T-helper 2 cell treated with Interferon-gamma antibody and Interleukin-4, amounts not matched to agents 100 ng/mL and 5 ng/mL, for 36 hours (primary cell): ENCODE measurements around the gene IL1A. TPM values are rescaled to one million over a fixed set of nuclear protein-coding genes. Genes with fewer than 3 reads are reported as not detected.

Experiments used
- intact Hi-C: fragments of 100-400 bp; cut with micrococcal nuclease; formaldehyde crosslinking; loops from one replicate; pipeline ENCODE4 v1.15.1; 2023
- total RNA-seq: library from RNA; stranded (reverse); gene quantifications from 2 replicates; pipeline ENCODE4 v1.2.3, GENCODE V29; 2022

The IL1A gene
- total RNA-seq, 1 donor from 2014 or later: 0.73 TPM

GRCh38 chr2:112818094-112818902, 34.0 kb upstream of the IL1A start:
- intact Hi-C loops: no loop called here

DNA sequence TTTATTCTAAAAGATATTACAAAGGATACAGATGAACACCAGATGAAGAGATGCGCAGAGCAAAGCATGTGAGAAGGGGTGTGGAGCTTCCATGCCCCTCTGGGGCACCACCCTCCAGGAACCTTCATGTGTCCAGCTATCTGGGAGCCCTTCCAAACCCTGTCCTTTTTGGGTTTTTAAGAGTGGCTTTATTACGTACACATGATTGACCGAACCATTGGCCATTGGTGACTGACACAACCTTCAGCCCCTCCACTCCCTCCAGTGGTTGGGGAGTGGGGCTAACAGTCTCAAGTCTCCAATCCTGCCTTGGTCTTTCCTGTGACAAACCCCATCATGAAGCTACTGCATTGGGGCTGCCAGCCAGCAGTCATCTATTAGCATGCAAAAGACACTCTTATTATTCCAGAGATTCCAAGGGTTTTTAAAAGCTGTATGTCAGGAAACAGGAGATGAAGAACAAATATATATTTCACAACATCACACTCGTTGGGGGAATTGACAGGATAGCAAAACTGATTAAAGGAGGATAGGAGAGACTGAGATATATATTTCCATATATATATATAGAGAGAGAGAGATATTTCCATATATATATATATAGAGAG, 32.9 kb upstream of the IL1A start:
- intact Hi-C loops: no loop called here

- intact Hi-C loops: no loop called here
Observed at GRCh38 chr2:112814278-112814677, 30.0 kb upstream of the IL1A start.

DNA sequence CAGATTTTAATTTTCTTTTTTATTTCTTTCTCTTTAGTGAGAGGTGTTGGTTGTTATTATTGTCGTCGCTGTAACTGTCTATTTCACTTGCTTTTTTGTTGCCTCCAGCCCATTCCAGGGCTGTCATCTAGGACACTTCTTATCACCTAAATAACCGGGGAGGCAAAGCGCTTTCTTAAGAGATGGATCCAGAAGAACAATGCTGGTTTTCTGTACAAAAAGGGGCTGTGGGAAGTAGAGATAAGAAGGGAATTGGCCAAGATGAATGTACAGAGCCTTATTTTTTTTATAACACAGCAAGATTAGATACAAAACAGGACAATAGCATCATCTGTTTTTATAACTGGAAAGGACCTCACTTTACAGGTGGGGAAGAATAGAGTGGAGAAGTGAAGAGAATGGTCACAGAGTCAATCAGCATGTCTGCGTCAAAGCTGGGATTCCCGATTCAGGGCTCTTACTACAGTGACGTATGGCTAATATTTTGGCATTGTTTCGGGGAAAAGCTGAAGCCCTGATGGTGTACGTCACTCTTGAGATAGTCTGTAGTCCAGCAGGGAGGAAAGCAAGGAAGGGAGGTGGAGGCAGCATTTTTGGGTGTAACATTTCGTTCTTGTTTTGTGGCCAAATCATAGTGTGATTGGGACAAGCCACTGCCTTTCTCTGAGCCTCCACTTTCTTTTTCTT, 29.1 kb upstream of the IL1A start:
- intact Hi-C loops: no loop called here

GRCh38 chr2:112812318-112813267, 28.3 kb upstream of the IL1A start:
- intact Hi-C loops: no loop called here

DNA sequence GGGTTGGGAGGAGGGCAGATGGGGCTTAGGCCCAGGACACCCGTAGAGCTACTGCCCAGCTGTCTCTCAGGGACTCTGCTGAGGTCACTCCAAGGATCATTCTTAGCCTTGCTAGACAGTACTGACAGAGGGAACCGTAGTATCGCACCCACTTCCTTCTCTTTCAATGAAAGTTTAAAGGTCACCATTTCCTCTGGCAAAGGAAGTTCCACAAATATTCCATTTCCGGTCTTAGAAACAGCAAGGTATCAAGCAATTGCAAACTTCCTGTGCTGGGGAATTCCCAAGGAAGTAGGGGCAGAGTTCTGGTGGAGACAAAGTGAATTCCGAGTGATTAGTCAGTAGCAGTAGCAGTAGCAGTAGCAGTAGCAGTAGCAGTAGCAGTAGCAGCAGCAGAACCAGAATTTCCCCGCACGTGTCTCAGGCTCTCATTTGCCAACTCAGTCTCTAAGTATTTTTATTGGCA, 27.6 kb upstream of the IL1A start:
- intact Hi-C loops: no loop called here

- intact Hi-C loops: no loop called here
Observed at GRCh38 chr2:112811276-112811831, 27.1 kb upstream of the IL1A start.

GRCh38 chr2:112809112-112809511, 24.8 kb upstream of the IL1A start:
- intact Hi-C loops: no loop called here

GRCh38 chr2:112807233-112807807, 23.0 kb upstream of the IL1A start:
- intact Hi-C loops: no loop called here

DNA sequence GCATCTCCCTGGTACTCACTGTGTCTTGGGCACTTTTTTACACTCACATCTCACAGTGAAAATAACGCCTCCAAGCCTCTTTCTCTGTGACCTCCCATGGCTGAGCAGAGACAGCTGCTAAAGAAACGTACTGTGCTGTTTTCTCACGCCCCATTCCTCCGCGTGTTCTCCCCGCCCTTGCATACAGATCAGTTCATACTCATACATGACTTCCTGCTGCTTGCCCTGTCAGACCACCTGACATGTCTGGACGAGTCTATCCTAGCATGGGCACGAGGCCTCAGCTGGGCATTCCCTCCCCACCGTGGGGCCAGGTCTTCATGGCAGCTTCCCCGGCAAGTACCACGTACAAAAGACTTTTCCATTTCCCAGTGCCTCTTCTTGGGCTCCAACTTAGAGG, 21.2 kb upstream of the IL1A start:
- intact Hi-C loops: no loop called here

DNA sequence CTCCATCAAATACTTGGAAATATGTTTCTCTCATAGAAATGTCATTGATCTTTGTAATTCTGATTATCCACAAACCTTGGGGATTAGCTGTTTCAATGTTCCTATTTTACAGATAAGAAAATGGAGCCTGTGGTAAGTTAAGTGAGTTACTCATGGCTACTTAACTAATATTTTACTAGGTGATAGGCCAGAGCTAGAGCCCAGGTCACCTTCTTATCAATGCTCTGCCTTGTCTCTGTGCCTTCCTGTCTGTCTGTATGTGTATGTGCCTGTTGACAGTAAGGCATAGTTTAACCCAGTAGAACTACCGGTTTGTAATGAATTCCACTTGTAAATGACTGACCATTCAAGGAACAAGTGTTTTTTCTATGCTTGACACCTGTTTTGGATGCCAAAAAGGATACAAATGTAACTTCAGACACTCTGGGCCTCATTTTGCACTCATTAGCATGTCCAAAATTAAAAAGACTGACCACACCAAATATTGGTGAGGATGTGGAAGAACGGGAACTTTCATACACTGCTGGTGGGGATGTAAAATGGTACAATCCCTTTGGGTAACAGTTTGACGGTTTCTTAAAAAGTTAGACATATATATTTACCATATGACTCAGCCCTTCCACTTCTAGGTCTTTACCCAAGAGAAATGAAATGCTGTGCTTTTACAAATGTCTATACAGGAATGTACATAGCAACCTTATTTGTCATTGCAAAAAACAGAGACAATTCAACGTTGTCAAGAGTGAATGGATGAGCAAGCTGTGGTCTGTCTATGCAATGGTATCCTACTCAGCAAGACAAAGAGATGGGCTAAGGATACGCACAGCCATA, 19.6 kb upstream of the IL1A start:
- intact Hi-C loops: no loop called here

- intact Hi-C loops: no loop called here
Observed at GRCh38 chr2:112800881-112801583, 16.7 kb upstream of the IL1A start.

DNA sequence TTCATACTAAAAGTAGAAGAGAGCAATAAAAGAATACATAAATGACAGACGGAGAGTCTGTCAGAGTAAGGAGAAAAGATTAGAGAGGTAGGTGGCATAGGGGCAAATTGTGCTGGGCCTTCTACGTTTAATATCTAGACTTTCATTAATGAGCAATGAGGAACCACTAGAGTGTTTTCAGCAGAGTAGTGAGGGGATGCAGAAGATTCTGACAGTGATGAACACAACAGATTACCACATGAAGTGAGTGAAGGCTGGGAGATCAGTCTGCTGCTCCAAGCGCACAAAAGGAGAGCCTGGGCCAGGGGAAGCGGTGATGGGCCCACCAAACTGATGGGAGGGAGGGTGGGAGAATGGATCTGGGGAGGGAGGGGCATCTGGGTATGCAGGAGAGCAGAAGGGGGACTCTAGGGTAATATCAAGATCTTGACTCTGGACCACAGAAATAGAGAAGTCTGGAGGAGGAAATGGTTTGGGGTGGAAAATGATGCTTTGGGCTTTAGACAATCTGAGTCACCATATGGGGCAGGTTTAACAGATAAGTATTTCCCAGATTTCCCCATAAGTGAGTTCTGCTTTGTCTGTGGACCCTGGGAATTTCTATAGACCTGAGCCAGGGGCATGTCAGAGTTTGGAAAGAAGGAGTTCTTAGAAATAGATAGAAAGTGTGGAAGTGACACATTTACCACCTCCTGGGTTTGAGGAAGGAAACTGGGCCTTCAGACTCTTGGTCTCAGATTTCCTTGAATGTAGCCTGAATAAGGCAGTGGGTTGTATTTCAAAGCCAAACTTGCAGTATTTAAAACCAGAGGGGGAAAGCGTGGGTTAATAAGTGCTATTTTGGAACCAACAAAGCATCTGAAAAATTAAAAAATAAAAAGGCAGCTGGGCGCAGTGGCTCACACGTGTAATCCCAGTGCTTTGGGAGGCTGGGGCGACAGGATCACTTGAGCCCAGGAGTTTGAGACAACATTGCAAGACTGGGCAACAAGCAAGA, 15.0 kb upstream of the IL1A start:
- intact Hi-C loops: no loop called here

DNA sequence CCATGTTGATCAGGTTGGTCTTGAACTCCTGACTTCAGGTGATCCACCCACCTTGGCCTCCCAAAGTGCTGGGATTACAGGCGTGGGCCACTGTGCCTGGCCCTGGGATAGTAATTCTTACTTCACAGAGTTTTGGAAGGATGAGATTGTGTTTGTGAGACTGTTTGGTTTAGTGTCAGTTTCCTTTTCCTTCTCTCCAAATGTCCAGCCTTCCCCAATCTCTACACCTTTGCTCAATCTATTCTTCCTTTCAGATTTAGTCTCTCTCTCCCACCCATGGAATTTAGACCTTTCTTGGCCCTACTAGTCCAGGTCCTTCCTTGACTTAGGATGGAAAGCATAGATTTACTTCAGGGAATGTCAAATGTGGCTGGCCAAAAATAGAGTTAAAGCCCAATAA, 12.2 kb upstream of the IL1A start:
- intact Hi-C loops: no loop called here

- intact Hi-C loops: no loop called here
Observed at GRCh38 chr2:112795774-112796173, 11.5 kb upstream of the IL1A start.

DNA sequence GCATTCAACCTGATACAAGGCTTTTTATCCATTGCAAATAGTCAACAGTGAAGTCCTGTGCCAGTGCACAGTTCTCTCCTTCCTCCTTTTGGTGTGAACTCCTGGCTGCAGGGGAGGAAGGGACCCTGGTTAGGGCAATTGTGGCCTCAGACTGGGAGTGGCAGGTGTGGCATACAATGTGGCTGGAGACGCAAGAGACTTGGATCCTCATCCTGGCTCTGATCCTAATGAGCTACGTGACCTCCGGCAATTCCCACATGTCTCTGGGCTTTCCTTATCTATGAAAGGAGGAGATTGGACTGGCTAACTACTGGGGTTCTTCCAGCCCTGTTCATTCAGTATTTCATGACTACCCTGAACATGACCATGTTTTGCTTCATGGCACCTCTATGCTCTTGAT, 10.5 kb upstream of the IL1A start:
- intact Hi-C loops: no loop called here

DNA sequence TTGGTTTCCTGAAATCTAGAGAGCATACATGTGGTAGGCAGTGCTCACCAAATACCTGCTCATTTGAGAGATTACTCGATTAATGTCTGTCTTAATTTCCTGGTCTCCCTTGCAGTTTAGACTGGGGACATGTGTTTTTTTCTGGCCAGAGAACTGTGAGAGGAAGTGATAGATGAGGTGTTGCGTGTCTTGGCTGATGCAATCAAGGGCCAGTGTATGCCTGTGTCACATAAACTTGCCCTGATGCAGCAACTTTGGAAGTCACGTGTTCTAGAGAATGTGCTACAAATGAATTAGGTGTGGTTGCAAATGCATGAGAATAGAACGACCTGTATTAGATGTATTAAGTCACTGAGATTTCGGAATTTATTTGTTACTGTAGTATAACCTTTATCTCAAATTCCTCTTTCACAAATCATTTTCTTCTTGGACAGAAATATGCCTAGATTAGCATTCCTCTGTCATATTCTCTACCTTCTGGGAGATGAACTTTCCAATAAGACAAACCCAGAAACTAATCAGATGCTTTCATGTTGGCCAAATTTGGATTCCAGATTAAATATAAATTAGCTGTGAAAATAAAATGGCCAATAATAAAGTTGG, 9.9 kb upstream of the IL1A start:
- intact Hi-C loops: no loop called here
